GM12891 (cell line): ENCODE results near the gene ZSCAN5C.

Source experiments
- PAX5 ChIP-seq: IDR thresholded peaks from 2 replicates; pipeline ENCODE4 v1.6.1; 2011; ENCODE audit warnings: low read length, moderate library complexity, mild to moderate bottlenecking; ENCODE audit not compliant: insufficient read depth, severe bottlenecking
- POLR2A ChIP-seq: IDR thresholded peaks from 2 replicates; pipeline ENCODE4 v1.6.1; 2011; ENCODE audit warnings: low read depth, low read length, control low read depth
- POLR2AphosphoS5 ChIP-seq: IDR thresholded peaks from 2 replicates; pipeline ENCODE4 v1.6.1; 2011; ENCODE audit warnings: low read depth, low read length, control low read depth
- POU2F2 ChIP-seq: IDR thresholded peaks from 2 replicates; pipeline ENCODE4 v1.6.1; 2011; ENCODE audit warnings: low read depth, mild to moderate bottlenecking, control low read depth, low read length, moderate library complexity
- SPI1 ChIP-seq: IDR thresholded peaks from 2 replicates; pipeline ENCODE4 v1.6.1; 2011; ENCODE audit warnings: low read depth, low read length, control low read depth
- TAF1 ChIP-seq: IDR thresholded peaks from 2 replicates; pipeline ENCODE4 v1.6.1; 2011; ENCODE audit warnings: low read depth, low read length, control low read depth

DNA sequence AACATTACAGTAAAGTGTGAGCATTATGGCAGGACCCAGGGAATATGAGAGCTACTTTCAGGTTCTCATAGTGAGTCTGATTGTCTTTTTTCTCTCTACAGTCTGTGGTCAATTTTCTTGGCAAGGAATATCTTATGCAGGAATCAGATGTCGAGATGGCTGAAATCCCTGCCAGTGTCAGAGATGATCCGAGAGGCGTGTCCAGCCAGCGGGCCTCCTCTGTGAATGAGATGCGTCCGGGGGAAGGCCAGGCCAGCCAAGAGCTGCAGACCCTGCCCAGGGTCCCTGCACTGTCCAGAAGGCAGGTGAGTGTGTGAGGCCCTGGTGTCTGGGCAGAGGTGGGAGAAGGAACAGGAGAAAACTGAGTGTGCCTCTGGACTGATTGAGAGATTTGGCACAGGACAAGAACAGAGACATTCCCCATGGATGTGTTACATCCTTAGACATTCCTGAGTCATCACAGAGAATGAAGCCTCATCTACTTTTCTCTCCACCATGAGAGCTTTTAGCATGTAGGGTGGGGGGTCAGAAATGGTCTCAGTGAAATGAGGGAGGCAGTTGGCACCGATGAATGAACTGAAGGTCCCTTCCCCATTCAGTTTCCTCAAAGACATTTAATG is 43.2 kb downstream of the ZSCAN5C start:
- TF ChIP-seq POU2F2 (no peak), POLR2AphosphoS5 (no peak), TAF1 (no peak), POLR2A (no peak), SPI1 (no peak), PAX5 (no peak)
